SU-DHL-6 (cell line): ENCODE data around the gene RGL4.

ENCODE experiments used
- H2AFZ ChIP-seq: fragments of 200-600 bp; sonication (generic); 2 replicates; pipeline ENCODE4 v1.6.1; 2014; ENCODE audit warnings: low read depth, mild to moderate bottlenecking, moderate library complexity, mixed read lengths, antibody characterized with exemption, low read length; ENCODE audit not compliant: severe bottlenecking
- H3F3A ChIP-seq: fragments of 200-600 bp; shearing (Covaris generic); 2 replicates; pipeline ENCODE4 v1.6.0; 2016; ENCODE audit warnings: antibody characterized with exemption, mild to moderate bottlenecking; ENCODE audit not compliant: insufficient read depth
- H3K27ac ChIP-seq: fragments of 200-600 bp; sonication (generic); 2 replicates; pipeline ENCODE4 v1.5.1; 2016; ENCODE audit warnings: low read depth, mild to moderate bottlenecking, low read length, moderate library complexity, mixed read lengths
- H3K27me3 ChIP-seq: fragments of 200-600 bp; sonication (generic), shearing (Covaris generic); 2 replicates; pipeline ENCODE4 v1.6.0; 2014; ENCODE audit warnings: mild to moderate bottlenecking, low read length
- H3K36me3 ChIP-seq: fragments of 200-600 bp; sonication (generic); 2 replicates; pipeline ENCODE4 v1.6.1; 2014; ENCODE audit warnings: mild to moderate bottlenecking, low read length, mixed read lengths
- H3K4me2 ChIP-seq: fragments of 300-600, 200-600 bp; shearing (Covaris generic), sonication (generic); 2 replicates; pipeline ENCODE4 v1.6.0; 2014; ENCODE audit warnings: low read length, low read depth, mild to moderate bottlenecking; ENCODE audit not compliant: poor library complexity, severe bottlenecking
- H3K4me3 ChIP-seq: fragments of 200-600 bp; sonication (generic); 2 replicates; pipeline ENCODE4 v1.5.1; 2014; ENCODE audit warnings: antibody characterized with exemption, low read length, mild to moderate bottlenecking, mixed read lengths; ENCODE audit not compliant: insufficient read depth, poor library complexity, severe bottlenecking
- H3K79me2 ChIP-seq: fragments of 200-600 bp; sonication (generic); 2 replicates; pipeline ENCODE4 v1.6.1; 2014; ENCODE audit warnings: mild to moderate bottlenecking, low read length, moderate library complexity; ENCODE audit not compliant: insufficient read depth
- H3K9ac ChIP-seq: fragments of 200-600 bp; sonication (generic); 2 replicates; pipeline ENCODE4 v1.7.0; 2014; ENCODE audit warnings: mild to moderate bottlenecking, low read length
- H3K9me2 ChIP-seq: fragments of 200-600 bp; sonication (generic); replicated peaks from 2 replicates; pipeline ENCODE4 v1.6.1; 2014; ENCODE audit warnings: low read length; ENCODE audit not compliant: insufficient read depth
- H3K9me3 ChIP-seq: fragments of 200-600 bp; sonication (generic); 2 replicates; pipeline ENCODE4 v1.6.1; 2014; ENCODE audit warnings: low read length, mixed read lengths; ENCODE audit not compliant: insufficient read depth
- H4K20me1 ChIP-seq: fragments of 200-600 bp; sonication (generic); 2 replicates; pipeline ENCODE4 v1.6.1; 2014; ENCODE audit warnings: low read depth, mild to moderate bottlenecking, antibody characterized with exemption, low read length, moderate library complexity, mixed read lengths
- CTCF ChIP-seq: fragments of 200-600 bp; sonication (generic); IDR thresholded peaks from one replicate; pipeline ENCODE4 v1.5.1; 2017; ENCODE audit warnings: antibody characterized with exemption, mild to moderate bottlenecking, low read length, moderate library complexity; ENCODE audit not compliant: insufficient read depth, poor library complexity, severe bottlenecking
- EZH2phosphoT487 ChIP-seq: fragments of 200-600 bp; sonication (generic), shearing (Covaris generic); conservative IDR thresholded peaks from 2 replicates; pipeline ENCODE4 v1.6.1; 2018; ENCODE audit warnings: mild to moderate bottlenecking, antibody characterized with exemption, low read length, moderate library complexity, mixed read lengths

Gene RGL4

GRCh38 chr22:23715806-23716375 lies 25.1 kb downstream of the RGL4 start:
- Histone ChIP-seq H3K27ac (no peak overlapping the region), H3K79me2 (peaks cover 15% of the 10 kb centered on the region), H3F3A (no peaks in the 10 kb centered on the region), H3K36me3 (no peaks in the 10 kb centered on the region), H3K9me2 (no peaks in the 10 kb centered on the region), H3K9ac (peak overlapping the region; percentile 84), H3K27me3 (no peaks in the 10 kb centered on the region), H2AFZ (no peak overlapping the region), H3K4me2 (peak overlapping the region; percentile 77), H3K4me3 (peak overlapping the region; percentile 85), H4K20me1 (no peaks in the 10 kb centered on the region), H3K9me3 (no peaks in the 10 kb centered on the region)
- TF ChIP-seq CTCF (no peak), EZH2phosphoT487 (no peak)

- H2AFZ ChIP-seq = peak overlapping the region; percentile 97
These were observed 26.3 kb downstream of the RGL4 start for GRCh38 chr22:23716811-23717801.

GRCh38 chr22:23718371-23719165 lies 27.8 kb downstream of the RGL4 start:
- no peak for TF ChIP-seq CTCF
- H3K27ac ChIP-seq = no peak overlapping the region
- no peaks in the 10 kb centered on the region for H3K9me3 ChIP-seq
- H3K79me2 ChIP-seq = peaks cover 15% of the 10 kb centered on the region
- no peaks in the 10 kb centered on the region for H4K20me1 ChIP-seq
- no peak overlapping the region for H3K4me3 ChIP-seq
- no peaks in the 10 kb centered on the region for H3K9me2 ChIP-seq
- H3K4me2 ChIP-seq = no peak overlapping the region
- no peak overlapping the region for H3K9ac ChIP-seq
- no peaks in the 10 kb centered on the region for H3K27me3 ChIP-seq
- H3K36me3 ChIP-seq = no peaks in the 10 kb centered on the region
- no peaks in the 10 kb centered on the region for H3F3A ChIP-seq
- no peak overlapping the region for H2AFZ ChIP-seq

More at GRCh38 chr22:23716811-23717801, 26.3 kb downstream of the RGL4 start:
- Histone ChIP-seq H3K9ac (peak overlapping the region; percentile 84), H3K9me3 (no peaks in the 10 kb centered on the region), H3K79me2 (peaks cover 15% of the 10 kb centered on the region), H3K36me3 (no peaks in the 10 kb centered on the region), H3K4me3 (peak overlapping the region; percentile 85), H3K4me2 (peak overlapping the region; percentile 77), H3K27ac (peak overlapping the region; percentile 40), H4K20me1 (no peaks in the 10 kb centered on the region), H3F3A (no peaks in the 10 kb centered on the region), H3K27me3 (no peaks in the 10 kb centered on the region), H3K9me2 (no peaks in the 10 kb centered on the region)
- TF ChIP-seq CTCF = no peak
- no peak for TF ChIP-seq EZH2phosphoT487
